Tibial nerve (tissue), 4 donors: Measurements from ENCODE around the gene NR3C1.

ENCODE experiments used
- EP300 ChIP-seq, 2 donors: sonication (generic); formaldehyde crosslinking; IDR thresholded peaks; one replicate each; pipeline ENCODE4 v1.6.1; 2017; ENCODE audit warnings: antibody characterized with exemption in 2 of 2, mild to moderate bottlenecking in 1 of 2
- POLR2A ChIP-seq, 2 donors: fragments of 450-650 bp; IDR thresholded peaks; one replicate each; pipeline ENCODE4 v1.6.1; 2017; ENCODE audit warnings: antibody characterized with exemption in 2 of 2, mild to moderate bottlenecking in 2 of 2, moderate library complexity in 2 of 2
- TF ChIP-seq, protein P1 (sequence below), 5 experiments: fragments of 200-600 bp in 3 of 5; fragments of 450-650 bp in 2 of 5; sonication (generic) in 3 of 5; IDR thresholded peaks; one replicate each; pipeline ENCODE4 v1.5.1; 2016 to 2019; ENCODE audit warnings: antibody characterized with exemption in 5 of 5, mild to moderate bottlenecking in 3 of 5, moderate library complexity in 2 of 5

DNA sequence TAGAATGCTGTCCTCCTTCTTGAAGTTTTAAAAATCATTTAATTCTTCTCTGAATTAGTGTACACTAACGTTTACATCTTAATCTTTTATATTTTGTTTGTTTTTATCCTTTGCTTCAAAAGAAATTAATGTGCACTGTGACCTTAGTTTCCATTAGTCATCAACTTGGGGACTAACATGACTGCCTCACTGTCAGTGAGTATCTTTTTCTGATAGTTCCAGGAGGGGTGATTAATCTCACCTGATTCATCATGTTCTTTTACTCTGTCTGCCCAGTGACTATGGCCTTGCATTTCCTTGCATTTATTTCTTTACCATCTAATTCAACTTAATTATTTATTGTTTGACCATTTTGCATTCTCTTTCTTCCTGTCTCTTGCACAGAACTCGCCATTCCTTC, 33.4 kb upstream of the NR3C1 start:
- TF ChIP-seq, protein P1, sequence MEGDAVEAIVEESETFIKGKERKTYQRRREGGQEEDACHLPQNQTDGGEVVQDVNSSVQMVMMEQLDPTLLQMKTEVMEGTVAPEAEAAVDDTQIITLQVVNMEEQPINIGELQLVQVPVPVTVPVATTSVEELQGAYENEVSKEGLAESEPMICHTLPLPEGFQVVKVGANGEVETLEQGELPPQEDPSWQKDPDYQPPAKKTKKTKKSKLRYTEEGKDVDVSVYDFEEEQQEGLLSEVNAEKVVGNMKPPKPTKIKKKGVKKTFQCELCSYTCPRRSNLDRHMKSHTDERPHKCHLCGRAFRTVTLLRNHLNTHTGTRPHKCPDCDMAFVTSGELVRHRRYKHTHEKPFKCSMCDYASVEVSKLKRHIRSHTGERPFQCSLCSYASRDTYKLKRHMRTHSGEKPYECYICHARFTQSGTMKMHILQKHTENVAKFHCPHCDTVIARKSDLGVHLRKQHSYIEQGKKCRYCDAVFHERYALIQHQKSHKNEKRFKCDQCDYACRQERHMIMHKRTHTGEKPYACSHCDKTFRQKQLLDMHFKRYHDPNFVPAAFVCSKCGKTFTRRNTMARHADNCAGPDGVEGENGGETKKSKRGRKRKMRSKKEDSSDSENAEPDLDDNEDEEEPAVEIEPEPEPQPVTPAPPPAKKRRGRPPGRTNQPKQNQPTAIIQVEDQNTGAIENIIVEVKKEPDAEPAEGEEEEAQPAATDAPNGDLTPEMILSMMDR (IDR thresholded peaks at IDR 0.05), result no peak
- TF ChIP-seq POLR2A (IDR thresholded peaks at IDR 0.05), result no peak
- no peak for TF ChIP-seq EP300 (IDR thresholded peaks at IDR 0.05)
